Thoracic aorta endothelial cell (primary cell): Measurements from ENCODE around the gene ADARB1. TPM values are rescaled to one million over a fixed set of nuclear protein-coding genes. Genes with fewer than 3 reads are reported as not detected.

Experiments used
- total RNA-seq: library from RNA; depleted of rRNA; stranded (reverse); fragments of >200 nt; gene quantifications from 2 replicates; pipeline ENCODE4 v1.2.3, GENCODE V29; 2012

The ADARB1 gene, protein sequence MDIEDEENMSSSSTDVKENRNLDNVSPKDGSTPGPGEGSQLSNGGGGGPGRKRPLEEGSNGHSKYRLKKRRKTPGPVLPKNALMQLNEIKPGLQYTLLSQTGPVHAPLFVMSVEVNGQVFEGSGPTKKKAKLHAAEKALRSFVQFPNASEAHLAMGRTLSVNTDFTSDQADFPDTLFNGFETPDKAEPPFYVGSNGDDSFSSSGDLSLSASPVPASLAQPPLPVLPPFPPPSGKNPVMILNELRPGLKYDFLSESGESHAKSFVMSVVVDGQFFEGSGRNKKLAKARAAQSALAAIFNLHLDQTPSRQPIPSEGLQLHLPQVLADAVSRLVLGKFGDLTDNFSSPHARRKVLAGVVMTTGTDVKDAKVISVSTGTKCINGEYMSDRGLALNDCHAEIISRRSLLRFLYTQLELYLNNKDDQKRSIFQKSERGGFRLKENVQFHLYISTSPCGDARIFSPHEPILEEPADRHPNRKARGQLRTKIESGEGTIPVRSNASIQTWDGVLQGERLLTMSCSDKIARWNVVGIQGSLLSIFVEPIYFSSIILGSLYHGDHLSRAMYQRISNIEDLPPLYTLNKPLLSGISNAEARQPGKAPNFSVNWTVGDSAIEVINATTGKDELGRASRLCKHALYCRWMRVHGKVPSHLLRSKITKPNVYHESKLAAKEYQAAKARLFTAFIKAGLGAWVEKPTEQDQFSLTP
- total RNA-seq: 17.7 and 28.3 TPM in 2 replicates

DNA sequence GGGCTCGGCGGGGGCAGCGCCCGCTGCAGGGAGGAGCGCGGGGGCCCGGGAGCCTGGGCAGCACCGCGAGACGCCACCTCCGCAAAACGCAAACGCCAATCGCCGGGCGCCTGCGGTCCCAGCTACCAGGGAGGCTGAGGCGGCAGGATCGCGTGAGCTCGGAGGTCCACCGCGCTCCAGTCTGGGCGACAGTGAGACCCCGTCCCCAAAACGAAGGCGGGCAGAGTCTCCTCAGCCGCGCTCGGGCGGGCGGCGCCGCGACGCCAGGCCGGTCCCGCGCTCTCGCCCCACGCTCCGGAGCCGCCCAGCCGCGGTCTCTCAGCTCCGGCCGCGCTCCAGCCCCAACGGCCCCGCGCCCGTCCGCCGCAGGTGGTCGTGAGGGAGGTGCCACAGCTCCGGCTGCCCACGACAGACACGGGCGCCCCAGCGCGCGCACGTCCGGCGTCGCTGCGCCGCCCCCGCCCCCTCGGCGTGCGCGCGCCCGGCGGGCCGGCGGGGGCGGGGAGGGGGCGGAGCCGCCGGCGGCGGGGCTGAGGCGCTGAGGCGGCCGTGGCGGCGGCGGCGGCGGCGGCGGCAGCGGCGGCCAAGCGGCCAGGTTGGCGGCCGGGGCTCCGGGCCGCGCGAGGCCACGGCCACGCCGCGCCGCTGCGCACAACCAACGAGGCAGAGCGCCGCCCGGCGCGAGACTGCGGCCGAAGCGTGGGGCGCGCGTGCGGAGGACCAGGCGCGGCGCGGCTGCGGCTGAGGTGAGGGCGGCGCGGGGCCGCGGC is at the start of gene ADARB1:
ADARB1 (plus strand) TSS at position 533 of the 770 bp plus-strand sequence. CDS start 97,077 bp downstream, outside the sequence.

Other genes starting within 250 kb of the ADARB1 start
- gene PTTG1IP, start 200.9 kb upstream of the ADARB1 start, total RNA-seq: 288 and 300 TPM in 2 replicates
- 0.07 TPM in 1 of 2 replicates, not detected in the other for gene ITGB2, start 153.7 kb upstream of the ADARB1 start, total RNA-seq
- 23.9 and 24.7 TPM in 2 replicates for gene SLX9, start 134.6 kb upstream of the ADARB1 start, total RNA-seq
- gene POFUT2, start 213.3 kb downstream of the ADARB1 start, total RNA-seq: 22.8 and 23.7 TPM in 2 replicates